CD4-positive, alpha-beta memory T cell (primary cell): ENCODE results near the gene ZDHHC14. TPM values are rescaled to one million over a fixed set of nuclear protein-coding genes. Genes with fewer than 3 reads are reported as not detected.
"Not testable (repeated sequence)": the region's sequence is repeated elsewhere in the genome, so short reads cannot be mapped to it uniquely, and the experiment has no call there.

Experiments used
- CTCF ChIA-PET: fragments of 350-600 bp; sonication (Branson Sonifier 250); formaldehyde crosslinking; loops from one replicate; lab custom pipeline; 2021; ENCODE audit warnings: inconsistent platforms; ENCODE audit not compliant: partially characterized antibody; lab: Charles Lee
- POLR2A ChIA-PET: fragments of 350-600 bp; sonication (Branson Sonifier 250); formaldehyde crosslinking; loops from one replicate; lab custom pipeline; 2021; ENCODE audit not compliant: partially characterized antibody; lab: Charles Lee
- DNase-seq, 5 donors: peaks; one replicate each; pipeline versions ENCODE4 v3.0.0 to v3.0.0-alpha.2; 2020 to 2022; ENCODE audit warnings: mixed read lengths in 1 of 5
- H3K27ac ChIP-seq: one replicate; pipeline ENCODE4 v1.7.0; 2013; ENCODE audit warnings: low read depth, low read length
- H3K27me3 ChIP-seq: 2 replicates; pipeline ENCODE4 v1.7.0; 2013; ENCODE audit warnings: mild to moderate bottlenecking, low read length, moderate library complexity; ENCODE audit not compliant: insufficient read depth
- H3K36me3 ChIP-seq: 2 replicates; pipeline ENCODE4 v1.7.0; 2013; ENCODE audit warnings: mild to moderate bottlenecking, low read length, moderate library complexity; ENCODE audit not compliant: insufficient read depth
- H3K4me1 ChIP-seq: 2 replicates; pipeline ENCODE4 v1.7.0; 2013; ENCODE audit warnings: mild to moderate bottlenecking, low read length, moderate library complexity; ENCODE audit not compliant: insufficient read depth
- H3K4me3 ChIP-seq, 2 donors: one replicate each; pipeline ENCODE4 v1.7.0; 2013; ENCODE audit warnings: low read length in 2 of 2, mild to moderate bottlenecking in 1 of 2
- H3K9me3 ChIP-seq, 2 donors: one replicate each; pipeline ENCODE4 v1.7.0; 2013; ENCODE audit warnings: low read length in 2 of 2, control low read depth in 1 of 2; ENCODE audit not compliant: control insufficient read depth in 1 of 2
- H3K27ac Mint-ChIP-seq, 7 donors: one replicate each; pipeline ENCODE4 v1.8.0; 2020 to 2021; ENCODE audit warnings: mixed read lengths in 7 of 7, mild to moderate bottlenecking in 6 of 7, inconsistent platforms in 3 of 7, moderate library complexity in 3 of 7
- H3K27me3 Mint-ChIP-seq, 2 donors: one replicate each; pipeline ENCODE4 v1.8.0; 2020 to 2021; ENCODE audit warnings: mixed read lengths in 2 of 2
- H3K36me3 Mint-ChIP-seq, 2 donors: one replicate each; pipeline ENCODE4 v1.8.0; 2020 to 2021; ENCODE audit warnings: mixed read lengths in 2 of 2, inconsistent platforms in 1 of 2, mild to moderate bottlenecking in 1 of 2
- H3K4me1 Mint-ChIP-seq, 4 donors: one replicate each; pipeline ENCODE4 v1.8.0; 2020 to 2021; ENCODE audit warnings: mixed read lengths in 4 of 4, mild to moderate bottlenecking in 1 of 4
- H3K4me3 Mint-ChIP-seq, 8 donors: one replicate each; pipeline ENCODE4 v1.8.0; 2020 to 2021; ENCODE audit warnings: mixed read lengths in 8 of 8, mild to moderate bottlenecking in 7 of 8, moderate library complexity in 6 of 8, inconsistent platforms in 3 of 8
- H3K9me3 Mint-ChIP-seq, 8 donors: one replicate each; pipeline ENCODE4 v1.8.0; 2020 to 2021; ENCODE audit warnings: mixed read lengths in 8 of 8, mild to moderate bottlenecking in 5 of 8, inconsistent platforms in 3 of 8, moderate library complexity in 1 of 8
- intact Hi-C: fragments of 100-400 bp; cut with micrococcal nuclease; formaldehyde crosslinking; loops from one replicate; pipeline ENCODE4 v1.15.1; 2023
- polyA plus RNA-seq, 2 donors: library from polyadenylated mRNA; unstranded; fragments of 300-500 nt; fragmentation: Illumina TruSeq; gene quantifications; one replicate each; pipeline ENCODE4 v1.2.3, GENCODE V29; 2021
- total RNA-seq, 2 experiments: library from RNA; stranded (reverse); gene quantifications; one replicate each; pipeline ENCODE4 v1.2.3, GENCODE V29; 2021

The ZDHHC14 gene
- total and polyA plus RNA-seq, 4 experiments from 2014 or later: 1.5 to 1.9 (median 1.7) TPM

DNA sequence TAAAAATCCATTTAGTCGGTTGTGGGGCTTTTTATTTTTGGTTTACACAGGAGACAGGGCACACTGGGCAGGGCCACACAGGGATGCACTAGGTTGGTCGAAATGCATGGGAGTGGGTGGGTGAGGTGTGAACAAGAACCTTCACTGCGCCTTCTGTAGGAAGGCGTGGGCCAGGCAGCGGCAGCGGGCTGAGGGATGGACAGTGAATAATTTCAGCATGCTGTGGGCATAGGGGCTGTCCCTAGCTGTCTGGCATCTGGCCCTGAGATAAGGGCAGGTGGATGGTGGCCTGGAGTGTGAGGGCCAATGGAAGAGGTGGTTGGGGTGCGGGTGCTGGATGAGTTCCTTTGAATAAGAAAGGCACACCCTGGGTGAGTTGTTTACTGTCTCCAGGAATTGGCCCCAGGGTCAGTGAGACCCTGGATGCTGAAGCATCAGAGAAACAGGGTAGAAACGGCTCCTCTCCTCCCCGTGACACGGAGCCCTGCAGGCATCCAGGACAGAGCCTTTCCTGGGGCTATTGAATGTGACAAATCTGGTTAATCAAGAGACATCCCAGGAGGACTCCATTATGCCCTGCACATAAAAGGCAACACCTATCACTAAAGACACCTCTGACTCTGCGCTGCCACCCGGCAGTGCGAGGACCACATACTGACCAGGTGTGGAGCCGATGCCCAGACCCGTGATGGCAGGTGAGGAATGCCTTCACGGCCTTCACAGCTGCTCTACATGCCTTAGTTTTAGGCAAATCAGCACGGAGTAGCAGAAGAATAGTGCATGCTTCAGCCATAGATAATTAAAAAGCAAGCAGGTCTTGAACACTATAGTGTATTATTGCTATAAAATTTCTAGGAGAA lies 319.0 kb downstream of the ZDHHC14 start:
- peaks cover 3% of the 10 kb centered on the region in 2 donors for H3K27me3 Mint-ChIP-seq
- no peak overlapping the region for H3K4me3 ChIP-seq
- H3K36me3 ChIP-seq: no peaks in the 10 kb centered on the region
- intact Hi-C loops: no loop called here
- peaks cover 0 to 7% (median 4%) of the 10 kb centered on the region in 8 donors for H3K9me3 Mint-ChIP-seq
- CTCF ChIA-PET: no interaction called here
- H3K9me3 ChIP-seq: no peaks in the 10 kb centered on the region
- no peak for DNase-seq
- no peak overlapping the region for H3K4me3 Mint-ChIP-seq
- POLR2A ChIA-PET: no interaction called here
- H3K4me1 ChIP-seq: no peaks in the 10 kb centered on the region
- peaks cover 0 to 4% of the 10 kb centered on the region in 2 donors for H3K36me3 Mint-ChIP-seq
- peak overlapping the region in 1 of 7 donors; percentile 10 for H3K27ac Mint-ChIP-seq
- no peak overlapping the region for H3K27ac ChIP-seq
- no peaks in the 10 kb centered on the region for H3K4me1 Mint-ChIP-seq
- no peaks in the 10 kb centered on the region for H3K27me3 ChIP-seq

DNA sequence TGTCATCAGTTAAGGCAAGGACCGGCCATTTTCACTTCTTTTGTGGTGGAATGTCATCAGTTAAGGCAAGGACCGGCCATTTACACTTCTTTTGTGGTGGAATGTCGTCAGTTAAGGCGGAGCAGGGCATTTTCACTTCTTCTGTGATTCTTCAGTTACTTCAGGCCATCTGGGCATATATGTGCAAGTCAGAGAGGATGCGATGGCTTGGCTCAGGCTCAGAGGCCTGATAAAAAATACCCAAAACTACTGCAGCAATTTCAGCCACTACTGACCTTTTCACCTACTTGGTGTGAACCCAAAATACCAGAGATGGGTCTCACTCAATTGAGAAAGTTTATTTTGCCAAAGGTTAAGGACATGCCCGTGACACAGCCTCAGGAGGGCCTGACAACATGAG lies 325.4 kb downstream of the ZDHHC14 start:
- H3K4me3 Mint-ChIP-seq, H3K27me3 ChIP-seq, CTCF ChIA-PET, H3K4me3 ChIP-seq, H3K36me3 ChIP-seq, DNase-seq, H3K9me3 ChIP-seq, intact Hi-C loops, H3K27me3 Mint-ChIP-seq, H3K9me3 Mint-ChIP-seq, H3K27ac Mint-ChIP-seq, H3K4me1 Mint-ChIP-seq, H3K27ac ChIP-seq, H3K4me1 ChIP-seq, POLR2A ChIA-PET, H3K36me3 Mint-ChIP-seq: not testable (repeated sequence)

DNA sequence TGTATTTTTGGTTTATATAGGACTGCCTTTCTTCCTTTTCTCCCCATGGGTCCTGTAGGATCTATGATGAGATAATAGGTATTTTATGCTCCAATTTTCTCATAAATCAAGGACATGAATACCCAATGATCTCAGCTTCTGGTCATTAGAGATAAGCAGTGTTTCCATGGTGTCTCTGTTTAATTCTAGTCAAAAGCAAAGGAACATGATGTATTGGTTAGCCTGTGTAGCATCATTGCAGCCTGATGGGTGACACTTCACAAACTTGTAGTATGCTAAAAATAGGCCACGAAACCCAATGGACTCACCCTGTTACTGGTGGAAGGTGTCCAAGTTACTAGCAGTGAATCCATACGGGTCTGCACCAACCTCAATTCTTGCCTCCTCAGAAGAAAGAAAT lies 325.9 kb downstream of the ZDHHC14 start:
- DNase-seq: no peak
- no peaks in the 10 kb centered on the region for H3K4me1 Mint-ChIP-seq
- no peak overlapping the region for H3K4me3 Mint-ChIP-seq
- H3K27me3 Mint-ChIP-seq: no peaks in the 10 kb centered on the region
- Histone ChIP-seq H3K9me3 (no peaks in the 10 kb centered on the region), H3K4me3 (no peak overlapping the region), H3K27me3 (no peaks in the 10 kb centered on the region), H3K4me1 (no peaks in the 10 kb centered on the region), H3K36me3 (no peaks in the 10 kb centered on the region), H3K27ac (no peak overlapping the region)
- no peak overlapping the region for H3K27ac Mint-ChIP-seq
- ChIA-PET POLR2A (no interaction called here), CTCF (no interaction called here)
- H3K9me3 Mint-ChIP-seq: peaks cover 0 to 2% (median 0%) of the 10 kb centered on the region in 8 donors
- no peaks in the 10 kb centered on the region for H3K36me3 Mint-ChIP-seq
- intact Hi-C loops: no loop called here

DNA sequence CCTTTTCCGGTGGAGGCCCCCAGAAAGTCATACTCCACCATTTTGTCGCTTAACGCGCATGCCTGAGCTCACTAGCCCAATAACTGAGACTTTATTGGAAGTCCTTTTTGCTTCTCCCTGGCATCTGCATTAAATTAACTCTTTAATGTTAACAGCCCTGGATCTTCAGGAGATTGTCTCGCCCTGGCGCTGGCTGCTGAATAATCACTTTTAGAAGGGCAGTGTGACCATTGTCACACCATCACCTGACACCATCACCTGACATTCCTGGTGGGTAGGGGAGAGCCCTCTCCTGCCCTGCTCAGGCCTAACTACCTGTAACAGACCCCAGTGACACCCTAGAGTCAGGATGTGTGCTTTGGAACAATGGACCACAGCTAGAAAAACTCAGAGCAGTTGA lies 326.6 kb downstream of the ZDHHC14 start:
- no peaks in the 10 kb centered on the region for H3K4me1 ChIP-seq
- no peaks in the 10 kb centered on the region for H3K36me3 ChIP-seq
- no peaks in the 10 kb centered on the region for H3K9me3 ChIP-seq
- Mint-ChIP-seq H3K36me3 (no peaks in the 10 kb centered on the region), H3K9me3 (peaks cover 0 to 2% (median 0%) of the 10 kb centered on the region in 8 donors), H3K4me1 (no peaks in the 10 kb centered on the region), H3K4me3 (no peak overlapping the region), H3K27ac (no peak overlapping the region), H3K27me3 (no peaks in the 10 kb centered on the region)
- DNase-seq: no peak
- H3K27me3 ChIP-seq: no peaks in the 10 kb centered on the region
- CTCF ChIA-PET: no interaction called here
- POLR2A ChIA-PET: no interaction called here
- H3K4me3 ChIP-seq: no peak overlapping the region
- intact Hi-C loops: no loop called here
- no peak overlapping the region for H3K27ac ChIP-seq

DNA sequence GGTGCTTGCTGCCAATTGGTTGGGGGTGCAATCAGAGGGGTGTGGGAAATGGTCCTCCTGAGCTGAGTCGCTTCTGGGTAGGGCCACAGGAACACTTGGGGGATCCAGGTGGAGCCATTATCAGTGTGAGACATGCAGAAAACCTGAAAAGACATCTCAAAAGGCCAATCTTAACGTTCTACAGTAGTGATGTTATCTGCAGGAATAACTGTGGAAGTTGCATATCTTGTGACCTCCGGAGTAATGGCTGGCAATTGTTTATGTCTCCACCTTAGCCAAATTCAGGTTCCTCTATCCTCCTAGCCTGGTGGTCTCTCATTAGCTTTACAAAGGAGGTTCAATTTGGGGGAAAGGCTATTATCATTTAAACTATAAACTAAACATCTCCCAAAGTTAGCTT lies 327.2 kb downstream of the ZDHHC14 start:
- no peak overlapping the region for H3K4me3 ChIP-seq
- no peaks in the 10 kb centered on the region for H3K4me1 ChIP-seq
- no peaks in the 10 kb centered on the region for H3K27me3 ChIP-seq
- DNase-seq: no peak
- H3K36me3 ChIP-seq: no peaks in the 10 kb centered on the region
- H3K27ac ChIP-seq: no peak overlapping the region
- H3K9me3 ChIP-seq: no peaks in the 10 kb centered on the region
- H3K36me3 Mint-ChIP-seq: no peaks in the 10 kb centered on the region
- ChIA-PET CTCF (interaction anchor here (1.1 kb wide), 1 partner anchor 42 kb away, joined by 3 read pairs; no protein-coding TSS in a partner anchor), POLR2A (no interaction called here)
- intact Hi-C loops: no loop called here
- no peak overlapping the region for H3K4me3 Mint-ChIP-seq
- H3K27ac Mint-ChIP-seq: no peak overlapping the region
- H3K9me3 Mint-ChIP-seq: peaks cover 0 to 2% (median 0%) of the 10 kb centered on the region in 8 donors
- no peaks in the 10 kb centered on the region for H3K27me3 Mint-ChIP-seq
- H3K4me1 Mint-ChIP-seq: no peaks in the 10 kb centered on the region

DNA sequence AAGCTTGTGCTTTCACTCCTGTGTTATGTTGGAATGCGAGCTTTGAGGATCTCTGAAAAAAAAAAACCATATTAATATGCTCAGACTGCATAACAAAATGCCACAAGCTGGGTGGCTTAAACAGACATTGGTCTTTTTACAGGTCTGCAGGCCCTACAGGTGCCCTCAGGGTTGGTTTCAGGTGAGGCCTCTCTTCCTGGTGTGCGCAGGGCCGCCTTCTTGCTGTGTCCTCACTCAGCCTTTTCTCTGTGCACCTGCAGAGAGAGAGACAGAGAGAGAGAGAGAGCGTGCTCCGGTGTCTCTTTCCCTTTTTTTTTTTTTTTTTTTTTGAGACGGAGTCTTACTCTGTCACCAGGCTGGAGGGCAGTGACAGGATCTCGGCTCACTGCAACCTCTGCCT lies 327.9 kb downstream of the ZDHHC14 start:
- CTCF ChIA-PET: interaction anchor here (0.6 to 1.1 kb wide), 2 partner anchors 42 to 375 kb away, joined by 3 read pairs; no protein-coding TSS in a partner anchor
- intact Hi-C loops: no loop called here

DNA sequence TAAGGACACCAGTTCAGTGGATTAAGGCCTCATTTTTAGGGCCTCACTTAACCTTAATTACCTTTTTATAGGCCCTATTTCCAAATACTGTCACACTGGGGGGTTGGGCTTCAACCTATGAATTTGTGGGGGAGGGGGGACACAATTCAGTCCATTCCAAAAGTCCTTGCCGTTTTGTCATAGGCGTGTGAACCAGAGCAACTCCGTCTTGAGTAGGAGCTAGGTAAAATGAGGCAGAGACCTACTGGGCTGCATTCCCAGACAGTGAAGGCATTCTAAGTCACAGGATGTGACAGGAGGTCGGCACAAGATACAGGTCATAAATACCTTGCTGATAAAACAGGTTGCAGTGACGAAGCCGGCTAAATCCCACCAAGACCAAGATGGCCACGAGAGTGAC lies 328.6 kb downstream of the ZDHHC14 start:
- H3K36me3 ChIP-seq: no peaks in the 10 kb centered on the region
- peaks cover 0 to under 1% (median 0%) of the 10 kb centered on the region in 8 donors for H3K9me3 Mint-ChIP-seq
- no peak overlapping the region for H3K27ac ChIP-seq
- no peak overlapping the region for H3K4me3 ChIP-seq
- no peak for DNase-seq
- POLR2A ChIA-PET: no interaction called here
- no peaks in the 10 kb centered on the region for H3K36me3 Mint-ChIP-seq
- H3K27me3 Mint-ChIP-seq: no peaks in the 10 kb centered on the region
- no peaks in the 10 kb centered on the region for H3K4me1 Mint-ChIP-seq
- H3K27me3 ChIP-seq: no peaks in the 10 kb centered on the region
- intact Hi-C loops: no loop called here
- H3K4me1 ChIP-seq: no peaks in the 10 kb centered on the region
- CTCF ChIA-PET: interaction anchor here (0.6 kb wide), 1 partner anchor 375 kb away, joined by 3 read pairs; no protein-coding TSS in a partner anchor
- H3K9me3 ChIP-seq: no peaks in the 10 kb centered on the region
- no peak overlapping the region for H3K27ac Mint-ChIP-seq
- H3K4me3 Mint-ChIP-seq: no peak overlapping the region

More for the DNA sequence above, 327.9 kb downstream of the ZDHHC14 start:
- Mint-ChIP-seq H3K9me3 (peaks cover 0 to 2% (median 0%) of the 10 kb centered on the region in 8 donors), H3K27ac (no peak overlapping the region), H3K27me3 (no peaks in the 10 kb centered on the region), H3K4me3 (no peak overlapping the region), H3K36me3 (no peaks in the 10 kb centered on the region), H3K4me1 (no peaks in the 10 kb centered on the region)
- no peaks in the 10 kb centered on the region for H3K27me3 ChIP-seq
- no peak overlapping the region for H3K4me3 ChIP-seq
- no peaks in the 10 kb centered on the region for H3K36me3 ChIP-seq
- H3K27ac ChIP-seq: no peak overlapping the region
- H3K4me1 ChIP-seq: no peaks in the 10 kb centered on the region
- DNase-seq: no peak
- H3K9me3 ChIP-seq: no peaks in the 10 kb centered on the region
- POLR2A ChIA-PET: no interaction called here
